HG03066 (cell line): ENCODE results near the gene WIPF3.

ENCODE experiments used
- ATAC-seq: cut with Tn5 transposase; IDR thresholded peaks from one replicate; pipeline ENCODE4 v1.9.1; 2021; ENCODE audit warnings: low read depth; ENCODE audit not compliant: unreplicated experiment

Gene WIPF3

GRCh38 chr7:29808075-29808801 is 1.9 kb downstream of the WIPF3 start:
- no peak for ATAC-seq

DNA sequence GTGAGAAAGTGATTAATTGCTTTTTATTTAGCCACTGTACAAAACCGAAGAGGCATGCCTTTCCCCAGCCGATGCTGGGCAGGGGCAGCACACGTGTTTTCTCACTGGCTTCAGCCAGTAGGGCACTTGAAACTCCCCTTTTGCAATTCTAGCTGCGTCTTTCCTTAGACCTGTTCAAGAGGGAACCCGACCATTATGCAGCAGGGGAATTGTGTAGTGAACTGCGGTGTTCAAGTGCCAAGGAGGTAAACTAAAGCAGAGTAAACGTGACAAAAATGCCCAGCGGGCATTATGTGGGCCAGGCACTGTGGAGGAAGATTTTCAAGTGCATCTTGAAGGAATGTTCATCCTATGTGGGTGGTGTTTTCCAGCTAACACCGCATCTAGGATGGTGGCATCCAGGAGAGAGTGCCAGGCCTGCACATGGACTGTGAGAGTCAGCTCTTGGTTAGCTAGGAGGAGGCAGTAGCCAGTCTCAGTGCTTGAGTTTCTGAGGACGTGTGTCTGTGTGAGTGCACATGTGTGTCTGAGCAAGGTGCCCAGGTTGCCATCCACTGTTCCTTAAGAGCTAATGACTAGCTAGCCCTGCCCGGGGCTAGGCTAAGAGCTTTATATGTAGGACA is 3.3 kb downstream of the WIPF3 start:
- ATAC-seq, result no peak

DNA sequence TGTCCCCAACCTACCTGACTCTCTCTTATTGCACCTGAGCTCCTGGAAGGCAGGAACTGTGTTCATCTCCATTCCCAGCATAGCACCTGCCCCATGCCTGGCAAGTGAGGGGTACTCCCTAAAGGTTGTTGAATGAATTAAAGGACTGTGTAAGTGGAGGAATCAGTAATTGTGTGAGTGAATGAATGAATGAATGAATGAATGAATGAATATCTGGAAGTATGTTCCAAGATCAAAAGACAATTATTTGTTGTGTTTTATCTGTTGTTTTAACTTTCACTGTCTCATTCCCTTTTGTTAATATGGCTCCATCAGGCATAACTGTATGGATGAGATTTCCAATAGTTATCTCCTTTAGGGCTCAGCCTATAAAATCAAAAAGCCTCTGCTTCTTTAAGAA is 4.0 kb downstream of the WIPF3 start:
- ATAC-seq, result no peak

DNA sequence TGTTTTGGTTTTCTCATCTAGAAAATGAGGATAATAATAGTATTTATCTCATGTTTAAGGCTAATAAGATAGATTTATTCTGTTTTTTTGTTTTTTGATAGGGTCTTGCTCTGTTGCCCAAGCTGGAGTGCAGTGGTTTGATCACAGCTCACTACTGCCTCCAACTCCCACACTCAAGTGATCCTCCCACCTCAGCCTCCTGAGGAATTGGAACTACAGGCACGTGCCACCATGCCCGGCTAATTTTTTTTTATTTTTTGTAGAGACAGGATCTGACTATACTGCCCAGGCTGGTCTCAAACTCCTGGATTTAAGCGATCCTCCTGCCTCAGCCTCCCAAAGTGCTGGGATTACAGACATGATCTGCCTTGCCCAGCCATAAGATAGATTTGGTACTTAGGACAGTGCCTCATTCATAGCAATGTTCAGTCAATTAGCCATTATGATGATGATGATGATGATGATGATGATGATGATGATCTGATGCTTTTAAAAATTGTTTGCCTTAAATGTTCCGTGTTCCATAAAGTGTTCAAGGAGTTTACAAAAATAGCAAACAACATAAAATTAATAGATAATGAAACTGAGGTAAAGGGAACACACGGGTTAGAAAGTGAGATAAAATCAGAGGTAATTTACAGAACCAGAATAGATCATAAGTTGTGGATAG is 4.6 kb downstream of the WIPF3 start:
- ATAC-seq, result no peak

DNA sequence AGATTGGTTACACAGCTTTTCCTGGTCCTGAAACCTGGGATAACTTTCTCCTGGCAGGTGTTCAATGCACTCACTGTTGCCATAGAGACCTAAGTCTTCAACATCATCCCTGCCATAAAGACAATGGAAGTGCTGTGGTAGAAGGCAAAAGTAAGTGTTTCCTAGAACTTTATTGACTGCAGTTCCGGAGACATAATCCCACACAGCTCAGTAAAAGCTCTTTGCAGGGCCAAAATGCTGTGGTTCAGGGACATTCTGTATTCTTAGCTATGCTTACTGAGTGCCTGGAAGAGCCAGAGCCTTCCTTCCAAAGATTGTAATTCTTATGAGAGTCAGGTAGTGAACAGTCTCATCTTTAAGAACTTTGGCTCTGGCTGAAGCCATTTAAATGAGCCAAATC is 5.3 kb downstream of the WIPF3 start:
- no peak for ATAC-seq

GRCh38 chr7:29812185-29812876 is 6.0 kb downstream of the WIPF3 start:
- no peak for ATAC-seq

DNA sequence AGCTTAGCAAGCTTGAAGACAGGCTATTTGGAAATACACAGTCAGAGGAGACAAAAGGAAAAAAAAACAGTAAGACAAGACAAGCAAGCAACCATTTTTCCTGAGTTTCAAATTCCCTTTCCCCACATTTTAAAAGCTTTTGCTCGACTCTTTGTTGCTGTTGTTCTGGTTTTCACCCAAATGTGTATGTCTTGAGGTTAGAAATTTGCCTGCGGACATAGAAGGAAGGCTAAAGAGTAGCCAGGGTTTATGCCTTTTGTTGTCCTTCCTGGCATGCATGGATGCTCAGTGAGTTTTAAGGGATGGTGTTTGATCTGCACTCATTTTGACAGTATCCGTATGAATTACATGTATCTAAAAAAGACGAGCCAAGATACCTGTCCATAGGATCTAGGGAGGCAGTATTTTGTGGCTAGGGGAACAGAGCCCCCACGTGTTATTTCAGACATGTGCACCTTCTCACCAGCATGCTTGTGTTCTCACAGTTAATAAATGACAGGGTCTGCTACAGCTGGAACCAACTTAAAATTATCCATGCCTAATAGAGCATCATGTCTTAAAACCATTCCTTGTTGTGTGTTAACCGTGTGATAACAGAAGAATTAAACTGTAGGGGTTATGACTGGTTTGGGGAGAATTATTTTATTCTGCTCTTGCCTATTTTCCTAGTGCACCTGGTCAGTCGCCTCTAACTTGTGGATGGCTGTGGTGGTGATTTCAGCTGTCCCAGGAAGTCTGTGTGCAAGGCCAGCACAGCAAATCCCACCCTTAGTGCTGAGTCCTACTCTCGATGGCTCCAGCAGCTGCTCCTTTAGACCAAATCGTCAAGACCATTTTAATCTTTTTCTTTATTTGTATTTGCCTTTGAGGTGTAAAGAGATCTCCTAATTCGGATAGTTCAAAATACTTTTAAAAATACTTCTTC is 9.1 kb downstream of the WIPF3 start:
- no peak for ATAC-seq

GRCh38 chr7:29818308-29818707 is 12.0 kb downstream of the WIPF3 start:
- ATAC-seq, result no peak

GRCh38 chr7:29825775-29826529 is 19.6 kb downstream of the WIPF3 start:
- peak; percentile 86 for ATAC-seq

- ATAC-seq, result no peak
Observed at GRCh38 chr7:29826530-29826822, 20.2 kb downstream of the WIPF3 start.

- ATAC-seq, result no peak
Observed at GRCh38 chr7:29826904-29827303, 20.6 kb downstream of the WIPF3 start.

DNA sequence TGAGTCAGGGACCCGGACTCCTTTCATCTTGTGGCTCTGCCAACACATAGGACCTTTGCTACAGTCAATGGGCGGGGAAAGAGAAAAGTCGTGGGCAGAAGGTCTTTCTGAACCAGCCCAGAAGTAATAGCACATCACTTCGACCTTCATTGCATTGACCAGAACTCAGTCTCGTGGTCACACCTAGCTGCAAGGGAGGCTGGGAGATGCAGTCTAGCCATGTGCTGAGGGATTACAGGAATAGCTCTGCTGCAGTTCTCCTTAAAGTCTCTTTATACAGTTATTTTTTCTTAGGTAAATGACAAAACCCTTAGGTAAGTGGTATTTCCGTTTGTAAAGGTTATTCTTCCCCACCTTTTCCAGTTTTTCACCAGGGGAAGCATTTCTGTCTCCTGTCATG is 25.4 kb downstream of the WIPF3 start:
- no peak for ATAC-seq

DNA sequence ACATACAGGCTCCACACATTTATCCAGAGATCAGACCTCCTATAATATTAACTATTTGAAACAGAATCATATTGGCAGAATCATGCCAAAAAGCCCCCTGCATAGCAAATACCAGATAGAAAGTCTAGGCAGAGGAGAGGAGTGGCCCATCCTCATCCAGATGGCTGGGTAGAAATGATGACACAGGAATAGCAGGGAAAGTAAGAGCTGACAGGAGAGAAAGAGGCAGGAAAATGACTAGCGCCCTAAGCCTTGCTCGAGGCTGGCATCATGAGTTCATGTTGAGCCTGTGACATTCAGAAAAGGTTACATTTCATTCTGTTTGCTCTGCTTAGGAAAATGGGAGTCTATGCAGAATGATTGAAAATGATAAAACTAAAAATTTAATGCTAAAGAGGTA is 27.6 kb downstream of the WIPF3 start:
- no peak for ATAC-seq

DNA sequence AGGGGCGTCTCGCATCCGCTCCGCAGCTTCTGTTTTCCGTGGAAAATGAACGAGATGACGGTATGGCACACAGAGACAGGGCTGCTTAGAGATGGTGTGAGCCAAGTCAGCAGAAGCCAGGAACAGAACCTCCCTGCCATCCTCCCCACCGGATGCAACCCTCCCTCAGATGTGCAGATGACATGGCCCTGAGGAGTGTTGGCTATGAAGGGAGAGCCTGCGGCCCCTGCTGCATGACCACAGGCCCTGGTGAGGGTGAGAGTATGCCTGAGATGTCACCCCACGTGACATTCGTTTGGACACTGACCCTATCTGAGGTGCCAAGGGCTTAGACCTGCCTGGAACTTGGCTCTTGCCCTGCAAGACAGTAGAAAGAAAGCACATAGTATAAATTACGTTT is 29.4 kb downstream of the WIPF3 start:
- ATAC-seq, result no peak

- no peak for ATAC-seq
Observed at GRCh38 chr7:29839302-29839701, 33.0 kb downstream of the WIPF3 start.

- no peak for ATAC-seq
Observed at GRCh38 chr7:29839921-29840320, 33.6 kb downstream of the WIPF3 start.

GRCh38 chr7:29840701-29841100 is 34.4 kb downstream of the WIPF3 start:
- ATAC-seq, result no peak

- ATAC-seq, result no peak
Observed at GRCh38 chr7:29841926-29842701, 35.8 kb downstream of the WIPF3 start.

DNA sequence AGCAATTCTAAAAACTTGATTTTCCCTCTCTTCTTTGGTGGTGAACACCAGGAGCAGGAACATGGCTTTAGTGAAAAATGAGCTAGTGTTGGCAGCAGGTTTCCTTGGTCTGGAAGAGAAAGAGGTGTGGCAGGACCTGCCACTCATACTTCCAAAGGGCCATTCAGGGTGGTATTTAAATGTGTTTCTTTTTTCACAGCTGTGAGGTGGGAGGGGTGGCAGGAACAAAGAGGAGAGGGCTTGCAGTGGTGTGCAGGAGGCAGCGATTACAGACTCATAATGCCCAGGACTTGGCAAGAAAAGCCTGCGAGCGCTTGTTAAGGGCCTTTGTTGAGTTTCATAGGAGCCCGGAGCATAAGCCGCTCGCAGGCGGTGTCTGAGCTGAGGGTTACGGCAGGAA is 36.8 kb downstream of the WIPF3 start:
- ATAC-seq, result no peak
